ENCODE measurements around the gene GINS1.

The GINS1 gene

DNA sequence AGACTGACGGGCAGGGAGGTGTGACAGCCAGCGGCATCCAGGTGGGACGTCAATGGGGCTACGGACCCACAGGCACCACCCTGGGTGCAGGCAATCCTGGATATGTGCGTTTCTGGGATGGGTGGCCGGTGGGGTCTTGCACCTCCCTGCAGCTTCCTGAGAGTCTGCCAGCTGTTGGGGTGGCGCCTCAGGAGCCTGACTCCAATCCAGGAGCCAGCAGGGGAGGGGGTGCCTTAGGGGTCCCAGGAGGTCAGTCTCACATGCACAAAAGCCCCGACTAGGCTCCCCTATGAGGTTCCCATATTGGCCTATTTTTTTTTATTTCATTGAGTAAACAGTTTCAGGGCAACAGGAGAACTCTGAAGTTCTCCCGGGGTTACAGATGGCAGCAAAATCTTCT lies 73.3 kb downstream of the GINS1 start:
- DNase-seq (ENCODE audit: low read depth, low spot score), result no peak
- ChIA-PET POLR2A (no interaction called here), CTCF (no interaction called here)
- no peak overlapping the region for H3K4me3 ChIP-seq (ENCODE audit: low read depth, low read length)
- no peak for TF ChIP-seq CTCF (IDR thresholded peaks at IDR 0.05; ENCODE audit: insufficient read depth, low read length, missing control alignments)

- no peak overlapping the region for H3K4me3 ChIP-seq (ENCODE audit: low read depth, low read length)
- no peak for DNase-seq (ENCODE audit: low read depth, low spot score)
- POLR2A ChIA-PET, result no interaction called here
- no peak for TF ChIP-seq CTCF (IDR thresholded peaks at IDR 0.05; ENCODE audit: insufficient read depth, low read length, missing control alignments)
- CTCF ChIA-PET, result no interaction called here
These were observed 73.9 kb downstream of the GINS1 start for GRCh38 chr20:25481235-25481917.

GRCh38 chr20:25481918-25482253 lies 74.4 kb downstream of the GINS1 start:
- H3K4me3 ChIP-seq (ENCODE audit: low read depth, low read length), result no peak overlapping the region
- ChIA-PET CTCF (no interaction called here), POLR2A (no interaction called here)
- no peak for DNase-seq (ENCODE audit: low read depth, low spot score)
- TF ChIP-seq CTCF (IDR thresholded peaks at IDR 0.05; ENCODE audit: insufficient read depth, low read length, missing control alignments), result no peak

DNA sequence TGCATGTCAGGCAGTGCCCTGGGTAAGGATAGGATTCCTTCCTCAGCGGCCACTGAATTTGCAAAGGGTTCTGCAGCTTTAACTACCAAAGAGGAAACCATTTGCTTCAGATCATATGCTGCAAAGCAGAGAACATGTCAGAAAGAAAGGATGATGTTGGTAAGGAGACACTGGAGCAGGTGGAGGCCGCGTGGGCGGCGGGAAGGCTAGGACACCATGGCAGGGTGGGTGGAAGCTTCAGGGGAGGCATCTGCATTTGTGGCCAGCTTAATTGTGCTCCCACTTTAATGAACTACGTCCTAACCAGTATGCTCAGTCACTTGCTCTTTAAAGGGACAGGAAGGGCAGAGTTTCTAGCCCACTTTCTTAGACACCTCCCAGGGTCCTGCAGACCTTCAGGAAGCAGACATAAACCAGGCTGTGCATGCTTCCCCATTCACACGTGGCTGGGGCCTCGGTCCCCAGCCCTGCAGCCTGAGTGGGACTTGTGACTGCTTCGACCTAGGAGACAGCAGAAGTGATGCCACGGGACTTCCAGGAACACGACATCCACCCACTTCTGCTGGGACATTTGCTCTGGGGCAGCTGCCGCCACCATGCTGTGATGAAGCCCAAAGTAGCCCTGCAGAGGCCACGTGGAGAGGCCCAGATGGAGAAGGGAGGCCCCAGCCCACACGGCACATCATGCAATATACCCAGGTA lies 76.1 kb downstream of the GINS1 start:
- ChIA-PET CTCF (interaction anchor here (0.9 kb wide), 1 partner anchor 10 kb away, joined by 3 read pairs; no protein-coding TSS in a partner anchor), POLR2A (no interaction called here)
- no peak overlapping the region for H3K4me3 ChIP-seq (ENCODE audit: low read depth, low read length)
- no peak for DNase-seq (ENCODE audit: low read depth, low spot score)
- TF ChIP-seq CTCF (IDR thresholded peaks at IDR 0.05; ENCODE audit: insufficient read depth, low read length, missing control alignments), result no peak

- TF ChIP-seq CTCF (IDR thresholded peaks at IDR 0.05; ENCODE audit: insufficient read depth, low read length, missing control alignments), result no peak
- H3K4me3 ChIP-seq (ENCODE audit: low read depth, low read length), result no peak overlapping the region
- DNase-seq (ENCODE audit: low read depth, low spot score), result no peak
- ChIA-PET CTCF (no interaction called here), POLR2A (no interaction called here)
These were observed 76.9 kb downstream of the GINS1 start for GRCh38 chr20:25484224-25484846.

DNA sequence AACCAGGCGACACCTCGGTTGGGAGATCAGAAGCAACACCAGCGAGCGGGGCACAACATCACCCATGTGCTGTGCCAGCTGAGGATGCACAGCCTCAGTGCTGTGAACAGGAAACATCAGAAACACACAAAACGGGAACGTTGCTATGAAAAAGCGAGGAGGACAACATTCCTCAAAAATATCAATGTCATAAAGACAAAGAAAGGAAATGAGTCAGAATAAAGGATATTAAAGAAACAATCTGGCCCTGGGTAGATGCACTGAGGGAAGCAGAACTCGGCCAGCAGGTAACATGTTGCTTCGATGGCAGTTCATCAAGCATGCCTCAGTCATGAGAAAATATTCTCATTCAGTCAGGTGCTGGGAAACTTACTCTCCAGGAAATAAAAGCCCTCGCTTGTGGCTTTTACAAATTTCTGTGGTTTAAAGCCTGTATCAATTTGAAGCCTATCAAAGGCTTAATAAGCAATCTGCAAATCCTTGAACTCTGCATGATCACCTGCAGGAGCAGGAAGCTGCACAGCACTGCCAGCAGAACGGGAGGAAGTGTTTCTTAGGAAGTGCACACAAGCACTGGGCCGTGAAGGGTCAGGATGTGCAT lies 77.5 kb downstream of the GINS1 start:
- ChIA-PET CTCF (no interaction called here), POLR2A (no interaction called here)
- no peak for DNase-seq (ENCODE audit: low read depth, low spot score)
- TF ChIP-seq CTCF (IDR thresholded peaks at IDR 0.05; ENCODE audit: insufficient read depth, low read length, missing control alignments), result no peak
- H3K4me3 ChIP-seq (ENCODE audit: low read depth, low read length), result no peak overlapping the region

Measured in AG04449 (cell line).